NCI-H146 treated with DMSO at 0.1 percent for 48 hours (cell line): Measurements from ENCODE around the gene RTN4RL1.
A peak's percentile ranks its signal among the peaks of the same experiment; 100 is the strongest.
"Not testable (repeated sequence)": the region's sequence is repeated elsewhere in the genome, so short reads cannot be mapped to it uniquely, and the experiment has no call there.

Source experiments
- DNase-seq: peaks from one replicate; lab custom pipeline; 2025; ENCODE audit not compliant: unreplicated experiment; lab: John Stamatoyannopoulos, UW

Gene RTN4RL1

GRCh38 chr17:2027528-2028233 is 2.5 kb upstream of the RTN4RL1 start:
- DNase-seq = no peak

GRCh38 chr17:2025622-2026309 is 632 bp upstream of the RTN4RL1 start:
- peak; percentile 57 for DNase-seq

- no peak for DNase-seq
Measured at GRCh38 chr17:2024572-2025219, 438 bp downstream of the RTN4RL1 start.

GRCh38 chr17:2023692-2024571 is 1.2 kb downstream of the RTN4RL1 start:
- DNase-seq = peak; percentile 50

GRCh38 chr17:2023256-2023655 is 1.9 kb downstream of the RTN4RL1 start:
- no peak for DNase-seq

- no peak for DNase-seq
Measured at GRCh38 chr17:2022647-2023240, 2.4 kb downstream of the RTN4RL1 start.

- no peak for DNase-seq
Measured at GRCh38 chr17:2020721-2021120, 4.4 kb downstream of the RTN4RL1 start.

- DNase-seq = no peak
Measured at GRCh38 chr17:2019723-2020122, 5.4 kb downstream of the RTN4RL1 start.

- peak; percentile 37 for DNase-seq
Measured at GRCh38 chr17:2018716-2019510, 6.2 kb downstream of the RTN4RL1 start.

GRCh38 chr17:2017274-2017941 is 7.7 kb downstream of the RTN4RL1 start:
- no peak for DNase-seq

GRCh38 chr17:2016494-2016893 is 8.6 kb downstream of the RTN4RL1 start:
- no peak for DNase-seq

- no peak for DNase-seq
Measured at GRCh38 chr17:2015314-2015713, 9.8 kb downstream of the RTN4RL1 start.

- no peak for DNase-seq
Measured at GRCh38 chr17:2013994-2014317, 11.2 kb downstream of the RTN4RL1 start.

GRCh38 chr17:2013220-2013993 is 11.7 kb downstream of the RTN4RL1 start:
- DNase-seq = not testable (repeated sequence)

- no peak for DNase-seq
Measured at GRCh38 chr17:2012499-2012898, 12.6 kb downstream of the RTN4RL1 start.

GRCh38 chr17:2011411-2012371 is 13.4 kb downstream of the RTN4RL1 start:
- no peak for DNase-seq

- no peak for DNase-seq
Measured at GRCh38 chr17:2009737-2010136, 15.4 kb downstream of the RTN4RL1 start.
